HepG2 (cell line): ENCODE results near the gene PDE4D. TPM values are rescaled to one million over a fixed set of nuclear protein-coding genes. Genes with fewer than 3 reads are reported as not detected.
A peak's percentile ranks its signal among the peaks of the same experiment; 100 is the strongest.

ENCODE experiments used
- ATAC-seq: fragments of 200-7000 bp; cut with Tn5 transposase; 3 replicates; pipeline ENCODE4 v1.9.1; 2020; ENCODE audit warnings: mild to moderate bottlenecking, moderate library complexity
- BruUV-seq: library from RNA; stranded (reverse); fragments of 400-500 nt; replicated peaks from 2 replicates; lab custom pipeline; 2021; lab: Mats Ljungman, UMichigan
- CTCF ChIA-PET: fragments of 300-600 bp; formaldehyde crosslinking; extraction: SDS; loops from one replicate; lab custom pipeline; 2021; ENCODE audit warnings: low total read pairs, inconsistent platforms, low intra/inter-chr PET ratio; lab: Yijun Ruan, JAX
- POLR2A ChIA-PET: fragments of 350-600 bp; sonication (Branson Sonifier 250); formaldehyde crosslinking; loops from one replicate; lab custom pipeline; 2020; ENCODE audit warnings: antibody characterized with exemption, inconsistent platforms; lab: Yijun Ruan, JAX
- DNase-seq: peaks from one replicate; pipeline ENCODE4 v3.0.0-alpha.2; 2015; ENCODE audit warnings: low spot score
- FAIRE-seq: peaks from 3 replicates; lab custom pipeline; 2011; peaks lifted over from hg19 to GRCh38; lab: Jason Lieb, UNC
- H2AFZ ChIP-seq: one replicate; pipeline ENCODE4 v1.6.1; 2011; ENCODE audit warnings: low read length, inconsistent platforms
- H3K27ac ChIP-seq: fragments of 300-600 bp; 3 replicates; pipeline ENCODE4 v1.8.0; 2011; ENCODE audit warnings: mixed run types, mild to moderate bottlenecking, mixed read lengths, low read length, inconsistent platforms; ENCODE audit not compliant: insufficient read depth; ENCODE audit errors: extremely low read length
- H3K27me3 ChIP-seq, 2 experiments: fragments of 200-600 bp in 1 of 2; 2 replicates in 1 of 2; 3 replicates in 1 of 2; pipeline versions ENCODE4 v1.6.0 to v1.8.0; 2011; ENCODE audit warnings: low read length in 2 of 2, mild to moderate bottlenecking in 2 of 2, moderate library complexity in 2 of 2, inconsistent platforms in 1 of 2; ENCODE audit not compliant: insufficient read depth in 2 of 2, control insufficient read depth in 1 of 2
- H3K36me3 ChIP-seq, 2 experiments: fragments of 200-600 bp in 1 of 2; replicated peaks in 1 of 2; 2 replicates in 1 of 2; 3 replicates in 1 of 2; pipeline versions ENCODE4 v1.5.1 to v1.8.0; 2011; ENCODE audit warnings: low read length in 2 of 2, inconsistent platforms in 1 of 2; ENCODE audit not compliant: insufficient read depth in 2 of 2, control insufficient read depth in 1 of 2
- H3K4me1 ChIP-seq: 2 replicates; pipeline ENCODE4 v1.5.1; 2012; ENCODE audit warnings: low read length, inconsistent platforms; ENCODE audit not compliant: insufficient read depth
- H3K4me2 ChIP-seq: 2 replicates; pipeline ENCODE4 v1.6.0; 2011; ENCODE audit warnings: low read depth, low read length, inconsistent platforms
- H3K4me3 ChIP-seq, 3 experiments: fragments of 200-600 bp in 1 of 3; sonication (generic), shearing (Covaris generic) in 1 of 3; replicated peaks in 1 of 3; 2 replicates each; pipeline ENCODE4 v1.5.1; 2011 to 2016; ENCODE audit warnings: low read length in 3 of 3, inconsistent platforms in 2 of 3, low read depth in 2 of 3, mild to moderate bottlenecking in 2 of 3, control low read depth in 1 of 3, mixed read lengths in 1 of 3; ENCODE audit not compliant: insufficient read depth in 1 of 3
- H3K79me2 ChIP-seq: one replicate; pipeline ENCODE4 v1.6.1; 2011; ENCODE audit warnings: low read length, inconsistent platforms; ENCODE audit not compliant: insufficient read depth
- H3K9ac ChIP-seq: 2 replicates; pipeline ENCODE4 v1.6.0; 2011; ENCODE audit warnings: mild to moderate bottlenecking, low read depth, low read length, inconsistent platforms; ENCODE audit not compliant: insufficient read depth
- H3K9me3 ChIP-seq: 2 replicates; pipeline ENCODE4 v1.5.1; 2012; ENCODE audit warnings: mild to moderate bottlenecking, low read length
- H4K20me1 ChIP-seq: 2 replicates; pipeline ENCODE4 v1.6.0; 2011; ENCODE audit warnings: inconsistent platforms, mild to moderate bottlenecking, low read length, moderate library complexity; ENCODE audit not compliant: insufficient read depth
- AGO1 ChIP-seq: fragments of 200-400 bp; formaldehyde crosslinking; IDR thresholded peaks from 2 replicates; pipeline ENCODE4 v1.6.1; 2017; ENCODE audit warnings: mild to moderate bottlenecking, low read depth, low read length, moderate library complexity; ENCODE audit not compliant: poor library complexity, severe bottlenecking
- ARHGAP35 ChIP-seq: sonication (generic); formaldehyde crosslinking; IDR thresholded peaks from 2 replicates; pipeline ENCODE4 v1.9.0; 2022; ENCODE audit warnings: mild to moderate bottlenecking, inconsistent platforms, moderate library complexity, missing genetic modification reagents, borderline replicate concordance
- E2F5 ChIP-seq: sonication (generic); formaldehyde crosslinking; conservative IDR thresholded peaks from 2 replicates; pipeline ENCODE4 v1.4.0; 2020; ENCODE audit warnings: missing genetic modification reagents
- HNF4G ChIP-seq, 2 experiments: sonication (generic) in 1 of 2; formaldehyde crosslinking in 1 of 2; IDR thresholded peaks; 2 replicates each; pipeline versions ENCODE4 v1.4.0 to v1.6.1; 2011 to 2020; ENCODE audit warnings: borderline replicate concordance in 2 of 2, low read depth in 2 of 2, mild to moderate bottlenecking in 2 of 2, low read length in 1 of 2, missing genetic modification reagents in 1 of 2, moderate library complexity in 1 of 2
- TP53 ChIP-seq: sonication (generic); formaldehyde crosslinking; conservative IDR thresholded peaks from 2 replicates; pipeline ENCODE4 v1.4.0; 2020; ENCODE audit warnings: missing genetic modification reagents
- ZFP1 ChIP-seq: IDR thresholded peaks from 2 replicates; pipeline ENCODE4 v1.6.1; 2016
- ZNF263 ChIP-seq: sonication (generic); formaldehyde crosslinking; IDR thresholded peaks from 2 replicates; pipeline ENCODE4 v1.4.0; 2020; ENCODE audit warnings: missing genetic modification reagents
- ZNF367 ChIP-seq: sonication (generic); formaldehyde crosslinking; IDR thresholded peaks from 2 replicates; pipeline ENCODE4 v1.4.0; 2020; ENCODE audit warnings: missing genetic modification reagents, borderline replicate concordance
- WGBS: methylation state at CpG from one replicate; pipeline ENCODE4 v1.1.6; 2017; ENCODE audit warnings: low lambda C conversion rate; 5-methylcytosine and 5-hydroxymethylcytosine counted together
- in situ Hi-C: cut with HindIII; loops from 2 replicates; pipeline ENCODE4 v1.10.0; 2017; ENCODE audit warnings: low pct_unique_long_range_greater_than_20kb; ENCODE audit not compliant: extremely low pct_ligation_motif_present
- intact Hi-C: fragments of 100-400 bp; cut with micrococcal nuclease; formaldehyde crosslinking; loops from one replicate; pipeline ENCODE4 v1.10.0; 2022; ENCODE audit not compliant: unreplicated experiment
- polyA plus RNA-seq, 8 experiments: library from polyadenylated mRNA; depleted of rRNA in 3 of 8; stranded (reverse) in 7 of 8; unstranded in 1 of 8; fragments of >200 nt; fragmentation: Illumina TruSeq in 4 of 8; extraction: Trizol in 4 of 8; gene quantifications; 2 replicates each; pipeline versions ENCODE4 v1.2.1 to v1.2.3, GENCODE V29; 2011 to 2016; ENCODE audit warnings: low read depth in 4 of 8, missing spikeins in 1 of 8, mixed read lengths in 1 of 8; ENCODE audit not compliant: insufficient read depth in 1 of 8
- total RNA-seq, 5 experiments: library from RNA; depleted of rRNA; stranded (reverse); fragments of >200 nt; fragmentation: Illumina TruSeq; extraction: Trizol; gene quantifications; 2 replicates each; pipeline ENCODE4 v1.2.3, GENCODE V29; 2016; ENCODE audit warnings: low read depth in 1 of 5

PDE4D gene
- total and polyA plus RNA-seq, 2 of the 13 experiments (the other 11 are each of a cell fraction or from before 2014, with no cell fraction given) = 7.0 to 12.2 TPM

- TF ChIP-seq ARHGAP35 (CRISPR knock-in tag) = no peak
- TF ChIP-seq ZNF263 (CRISPR knock-in tag) = no peak
- no peak for TF ChIP-seq E2F5 (CRISPR knock-in tag)
- no peak for TF ChIP-seq HNF4G (IDR thresholded peaks at IDR 0.05; ENCODE audit: borderline replicate concordance, low read depth, low read length)
- 0 out of 2 replicates have a peak, but pooled peaks have one; percentile 24 for TF ChIP-seq HNF4G (CRISPR knock-in tag; IDR thresholded peaks at IDR 0.05; ENCODE audit: borderline replicate concordance, low read depth)
- no peak for TF ChIP-seq ZNF367
- no peak for TF ChIP-seq AGO1
- no peak for TF ChIP-seq ZFP1 (CRISPR knock-in tag)
- TF ChIP-seq TP53 (CRISPR knock-in tag) = no peak
- 69% methylated on average over 5 of the region's 5 CpGs for WGBS
- in situ Hi-C loops (no loop called here), intact Hi-C loops (no loop called here)
- no peaks in the 10 kb centered on the region for H3K36me3 ChIP-seq
- FAIRE-seq (no peak), ATAC-seq (no peak), DNase-seq (no peak)
- no peak overlapping the region for H3K9ac ChIP-seq
- no peak overlapping the region for H3K4me2 ChIP-seq
- ChIA-PET POLR2A (no interaction called here), CTCF (no interaction called here)
- no peaks in the 10 kb centered on the region for H3K27me3 ChIP-seq
- no peak overlapping the region for H2AFZ ChIP-seq
- no peaks in the 10 kb centered on the region for H4K20me1 ChIP-seq
- no peaks in the 10 kb centered on the region for H3K79me2 ChIP-seq
- BruUV-seq = no TSS peak
- no peak overlapping the region for H3K4me3 ChIP-seq
- peaks cover 60% of the 10 kb centered on the region for H3K4me1 ChIP-seq
- H3K27ac ChIP-seq = no peak overlapping the region
- H3K9me3 ChIP-seq = no peaks in the 10 kb centered on the region
These were observed 827.0 kb downstream of the PDE4D start for GRCh38 chr5:59066367-59067163.
